ENCODE measurements around the gene JTB.
A peak's percentile ranks its signal among the peaks of the same experiment; 100 is the strongest.

JTB gene

GRCh38 chr1:153978274-153978909 is 918 bp upstream of the JTB start:
- no peak for DNase-seq

- no peak for DNase-seq
Observed at GRCh38 chr1:153976819-153977249, 640 bp downstream of the JTB start.

- no peak for DNase-seq
Observed at GRCh38 chr1:153973525-153973924, 3.9 kb downstream of the JTB start.

GRCh38 chr1:153973071-153973470 is 4.4 kb downstream of the JTB start:
- no peak for DNase-seq

GRCh38 chr1:153970346-153970745 is 7.1 kb downstream of the JTB start:
- DNase-seq, result no peak

GRCh38 chr1:153968972-153969371 is 8.5 kb downstream of the JTB start:
- DNase-seq, result no peak

GRCh38 chr1:153968408-153968807 is 9.1 kb downstream of the JTB start:
- DNase-seq, result no peak

- DNase-seq, result no peak
Observed at GRCh38 chr1:153968000-153968363, 9.5 kb downstream of the JTB start.

- DNase-seq, result peak; percentile 73 to 78
Observed at GRCh38 chr1:153967107-153967999, 10.1 kb downstream of the JTB start, which contains the start of gene CREB3L4. CREB3L4 (plus strand) TSS chr1:153967902; CDS start chr1:153968526, 624 bp downstream.

GRCh38 chr1:153963850-153964331 is 13.6 kb downstream of the JTB start:
- no peak for DNase-seq

GRCh38 chr1:153963030-153963849 is 14.2 kb downstream of the JTB start, which contains the start of gene SLC39A1:
SLC39A1 (minus strand) TSS chr1:153963537; CDS start chr1:153962715, 822 bp downstream.
- peak; percentile 91 to 94 for DNase-seq

GRCh38 chr1:153962088-153963029 is 15.1 kb downstream of the JTB start:
- no peak for DNase-seq

GRCh38 chr1:153961421-153961820 is 16.1 kb downstream of the JTB start:
- DNase-seq, result no peak

- no peak for DNase-seq
Observed at GRCh38 chr1:153960206-153960605, 17.3 kb downstream of the JTB start.

GRCh38 chr1:153959454-153959853 is 18.0 kb downstream of the JTB start:
- DNase-seq, result no peak

GRCh38 chr1:153958961-153959260 is 18.6 kb downstream of the JTB start:
- DNase-seq, result no peak

- peak; percentile 97 to 98 for DNase-seq
Observed at GRCh38 chr1:153958111-153958960, 19.1 kb downstream of the JTB start, which contains the start of gene CRTC2. CRTC2 (minus strand) TSS chr1:153958612; CDS start chr1:153958497, 115 bp downstream.

GRCh38 chr1:153957744-153958110 is 19.7 kb downstream of the JTB start:
- no peak for DNase-seq

GRCh38 chr1:153956997-153957715 is 20.3 kb downstream of the JTB start:
- DNase-seq, result no peak

GRCh38 chr1:153954826-153955225 is 22.6 kb downstream of the JTB start:
- DNase-seq, result no peak
